ENCODE results near the gene ALG2. TPM values are rescaled to one million over a fixed set of nuclear protein-coding genes. Genes with fewer than 3 reads are reported as not detected.

Gene ALG2
- total RNA-seq, 4 donors from 2014 or later: 26.4 to 33.0 (median 31.5) TPM

- WGBS: 100% methylated on average over 1 of the region's 1 CpG
- Histone ChIP-seq H3K27me3 (no peaks in the 10 kb centered on the region), H3K27ac (no peak overlapping the region), H3K9me3 (no peaks in the 10 kb centered on the region), H3K4me1 (peaks cover 20% of the 10 kb centered on the region), H3K36me3 (peaks cover 20% of the 10 kb centered on the region), H3K4me3 (no peak overlapping the region)
- no peak for TF ChIP-seq CTCF (IDR thresholded peaks at IDR 0.05)
- TF ChIP-seq POLR2AphosphoS5 (IDR thresholded peaks at IDR 0.05): no peak
- no peak for TF ChIP-seq EP300 (IDR thresholded peaks at IDR 0.05)
- TF ChIP-seq POLR2A (IDR thresholded peaks at IDR 0.05): no peak
- no peak for DNase-seq (ENCODE audit: low spot score in 2 of 2)
Observed at GRCh38 chr9:99216073-99216472, 5.7 kb downstream of the ALG2 start.

- 90% methylated on average over 1 of the region's 1 CpG for WGBS
- DNase-seq (ENCODE audit: low spot score in 2 of 2): no peak
- Histone ChIP-seq H3K4me3 (no peak overlapping the region), H3K36me3 (peaks cover 16% of the 10 kb centered on the region), H3K4me1 (no peaks in the 10 kb centered on the region), H3K27ac (no peak overlapping the region), H3K9me3 (no peaks in the 10 kb centered on the region), H3K27me3 (no peaks in the 10 kb centered on the region)
- no peak for TF ChIP-seq EP300 (IDR thresholded peaks at IDR 0.05)
- TF ChIP-seq POLR2A (IDR thresholded peaks at IDR 0.05): no peak
- TF ChIP-seq POLR2AphosphoS5 (IDR thresholded peaks at IDR 0.05): no peak
- TF ChIP-seq CTCF (IDR thresholded peaks at IDR 0.05): no peak
Observed at GRCh38 chr9:99213197-99213596, 8.5 kb downstream of the ALG2 start.

- H3K4me3 ChIP-seq: no peak overlapping the region
- no peaks in the 10 kb centered on the region for H3K27me3 ChIP-seq
- no peaks in the 10 kb centered on the region for H3K9me3 ChIP-seq
- no peak for DNase-seq (ENCODE audit: low spot score in 2 of 2)
- no peaks in the 10 kb centered on the region for H3K4me1 ChIP-seq
- TF ChIP-seq EP300 (IDR thresholded peaks at IDR 0.05) (no peak), POLR2AphosphoS5 (IDR thresholded peaks at IDR 0.05) (no peak)
- no peak overlapping the region for H3K27ac ChIP-seq
- peaks cover 12% of the 10 kb centered on the region for H3K36me3 ChIP-seq
- 90% methylated on average over 1 of the region's 1 CpG for WGBS
Observed at GRCh38 chr9:99211746-99212145, 10.0 kb downstream of the ALG2 start.

- Histone ChIP-seq H3K4me1 (no peaks in the 10 kb centered on the region), H3K9me3 (no peaks in the 10 kb centered on the region), H3K36me3 (peaks cover 11% of the 10 kb centered on the region), H3K27ac (no peak overlapping the region), H3K4me3 (no peak overlapping the region), H3K27me3 (no peaks in the 10 kb centered on the region)
- no peak for DNase-seq (ENCODE audit: low spot score in 2 of 2)
- TF ChIP-seq CTCF (IDR thresholded peaks at IDR 0.05) (no peak), POLR2A (IDR thresholded peaks at IDR 0.05) (no peak), EP300 (IDR thresholded peaks at IDR 0.05) (no peak), POLR2AphosphoS5 (IDR thresholded peaks at IDR 0.05) (no peak)
Observed at GRCh38 chr9:99210572-99210971, 11.2 kb downstream of the ALG2 start.

GRCh38 chr9:99201603-99202002 is 20.1 kb downstream of the ALG2 start:
- 70% methylated on average over 5 of the region's 5 CpGs for WGBS

More at GRCh38 chr9:99201603-99202002, 20.1 kb downstream of the ALG2 start:
- H3K4me1 ChIP-seq: no peaks in the 10 kb centered on the region
- no peak for DNase-seq (ENCODE audit: low spot score in 2 of 2)
- no peaks in the 10 kb centered on the region for H3K9me3 ChIP-seq
- TF ChIP-seq EP300 (IDR thresholded peaks at IDR 0.05): no peak
- no peak for TF ChIP-seq CTCF (IDR thresholded peaks at IDR 0.05)
- TF ChIP-seq POLR2AphosphoS5 (IDR thresholded peaks at IDR 0.05): no peak
- TF ChIP-seq POLR2A (IDR thresholded peaks at IDR 0.05): no peak
- no peaks in the 10 kb centered on the region for H3K36me3 ChIP-seq
- no peak overlapping the region for H3K27ac ChIP-seq
- no peaks in the 10 kb centered on the region for H3K27me3 ChIP-seq
- no peak overlapping the region for H3K4me3 ChIP-seq

Data from suprapubic skin (tissue), 4 donors.